Measurements from ENCODE around the gene FOXF1. TPM values are rescaled to one million over a fixed set of nuclear protein-coding genes. Genes with fewer than 3 reads are reported as not detected.

FOXF1 gene
- total and polyA plus RNA-seq, 2 donors from 2014 or later: 0.57 to 0.67 TPM

DNA sequence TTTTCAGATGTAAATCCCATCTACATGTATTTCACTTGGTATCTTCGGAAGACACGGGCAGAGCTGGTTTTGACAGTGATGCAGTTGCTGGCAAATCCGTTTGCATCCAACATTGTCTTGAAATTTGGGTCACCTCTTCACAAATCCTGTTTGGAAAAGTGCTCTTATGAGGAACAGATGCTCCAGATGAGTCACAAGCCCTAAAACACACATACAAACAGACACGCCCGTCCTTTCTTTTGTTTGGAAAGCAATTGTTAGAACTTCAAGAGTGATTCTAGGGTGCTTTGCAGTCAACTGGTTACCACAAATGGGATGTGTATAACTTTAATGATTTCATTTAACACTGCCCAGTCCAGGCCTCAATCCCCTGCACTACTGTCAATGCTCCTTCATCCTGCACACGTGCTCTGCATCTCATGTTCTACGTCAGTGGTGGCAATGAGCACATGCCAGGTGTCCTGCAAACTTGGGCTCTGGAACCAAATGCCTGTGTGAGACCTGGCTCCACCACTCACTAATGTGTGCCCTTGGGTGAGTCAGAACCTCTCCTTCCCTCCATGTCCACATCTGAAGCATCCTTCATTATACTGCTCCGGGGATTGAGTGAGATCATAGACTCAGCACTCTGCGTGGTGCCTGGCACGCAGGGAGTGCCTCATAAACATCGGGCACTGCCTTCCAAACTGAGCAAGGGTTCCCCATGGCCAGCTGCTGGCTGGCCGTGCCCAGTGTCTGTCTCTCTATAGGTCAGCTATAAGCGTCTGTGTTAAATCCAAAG, 19.3 kb upstream of the FOXF1 start:
- H3K27ac ChIP-seq (ENCODE audit: low read depth in 2 of 2, low read length in 2 of 2): no peak overlapping the region
- TF ChIP-seq, protein P1, sequence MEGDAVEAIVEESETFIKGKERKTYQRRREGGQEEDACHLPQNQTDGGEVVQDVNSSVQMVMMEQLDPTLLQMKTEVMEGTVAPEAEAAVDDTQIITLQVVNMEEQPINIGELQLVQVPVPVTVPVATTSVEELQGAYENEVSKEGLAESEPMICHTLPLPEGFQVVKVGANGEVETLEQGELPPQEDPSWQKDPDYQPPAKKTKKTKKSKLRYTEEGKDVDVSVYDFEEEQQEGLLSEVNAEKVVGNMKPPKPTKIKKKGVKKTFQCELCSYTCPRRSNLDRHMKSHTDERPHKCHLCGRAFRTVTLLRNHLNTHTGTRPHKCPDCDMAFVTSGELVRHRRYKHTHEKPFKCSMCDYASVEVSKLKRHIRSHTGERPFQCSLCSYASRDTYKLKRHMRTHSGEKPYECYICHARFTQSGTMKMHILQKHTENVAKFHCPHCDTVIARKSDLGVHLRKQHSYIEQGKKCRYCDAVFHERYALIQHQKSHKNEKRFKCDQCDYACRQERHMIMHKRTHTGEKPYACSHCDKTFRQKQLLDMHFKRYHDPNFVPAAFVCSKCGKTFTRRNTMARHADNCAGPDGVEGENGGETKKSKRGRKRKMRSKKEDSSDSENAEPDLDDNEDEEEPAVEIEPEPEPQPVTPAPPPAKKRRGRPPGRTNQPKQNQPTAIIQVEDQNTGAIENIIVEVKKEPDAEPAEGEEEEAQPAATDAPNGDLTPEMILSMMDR (IDR thresholded peaks at IDR 0.05; ENCODE audit: borderline replicate concordance, extremely low read depth, insufficient read depth): no peak
- no peak for FAIRE-seq
- no peak overlapping the region for H3K9ac ChIP-seq (ENCODE audit: low read length in 3 of 3)
- H3K36me3 ChIP-seq (ENCODE audit: control insufficient read depth in 2 of 3, insufficient read depth in 3 of 3, low read length in 3 of 3): no peaks in the 10 kb centered on the region
- no peaks in the 10 kb centered on the region for H3K4me1 ChIP-seq (ENCODE audit: control insufficient read depth in 2 of 3, insufficient read depth in 2 of 3, low read depth in 1 of 3, low read length in 3 of 3)
- peaks cover 61% of the 10 kb centered on the region for H3K27me3 ChIP-seq (ENCODE audit: control insufficient read depth, insufficient read depth, low read length)
- H3K9me3 ChIP-seq (ENCODE audit: control insufficient read depth in 2 of 3, insufficient read depth in 1 of 3, low read length in 3 of 3): no peaks in the 10 kb centered on the region
- intact Hi-C loops (cut with DNase I): no loop called here
- no peak for DNase-seq
- no peak overlapping the region for H3K4me3 ChIP-seq (ENCODE audit: low read length in 3 of 3)

DNA sequence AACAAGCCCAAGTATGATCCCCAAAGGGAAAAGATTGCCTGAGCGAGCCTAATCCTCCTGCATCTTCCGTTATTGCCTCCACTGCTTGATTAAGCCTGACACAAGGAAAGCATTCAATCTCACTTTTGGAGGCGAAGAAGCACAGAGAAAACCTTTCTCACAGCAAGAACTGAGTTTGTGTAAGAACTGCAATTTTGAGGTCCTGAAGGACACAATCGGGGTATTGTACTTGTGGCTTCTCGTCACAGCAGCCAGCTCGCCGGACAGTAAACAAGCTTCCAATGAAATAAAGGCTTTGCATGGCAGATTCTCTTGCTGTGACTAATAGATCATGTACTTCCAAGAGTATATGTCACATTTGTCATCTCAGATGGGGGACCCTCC, 18.7 kb upstream of the FOXF1 start:
- H3K9me3 ChIP-seq (ENCODE audit: control insufficient read depth in 2 of 3, insufficient read depth in 1 of 3, low read length in 3 of 3): no peaks in the 10 kb centered on the region
- intact Hi-C loops (cut with DNase I): no loop called here
- FAIRE-seq: no peak

DNA sequence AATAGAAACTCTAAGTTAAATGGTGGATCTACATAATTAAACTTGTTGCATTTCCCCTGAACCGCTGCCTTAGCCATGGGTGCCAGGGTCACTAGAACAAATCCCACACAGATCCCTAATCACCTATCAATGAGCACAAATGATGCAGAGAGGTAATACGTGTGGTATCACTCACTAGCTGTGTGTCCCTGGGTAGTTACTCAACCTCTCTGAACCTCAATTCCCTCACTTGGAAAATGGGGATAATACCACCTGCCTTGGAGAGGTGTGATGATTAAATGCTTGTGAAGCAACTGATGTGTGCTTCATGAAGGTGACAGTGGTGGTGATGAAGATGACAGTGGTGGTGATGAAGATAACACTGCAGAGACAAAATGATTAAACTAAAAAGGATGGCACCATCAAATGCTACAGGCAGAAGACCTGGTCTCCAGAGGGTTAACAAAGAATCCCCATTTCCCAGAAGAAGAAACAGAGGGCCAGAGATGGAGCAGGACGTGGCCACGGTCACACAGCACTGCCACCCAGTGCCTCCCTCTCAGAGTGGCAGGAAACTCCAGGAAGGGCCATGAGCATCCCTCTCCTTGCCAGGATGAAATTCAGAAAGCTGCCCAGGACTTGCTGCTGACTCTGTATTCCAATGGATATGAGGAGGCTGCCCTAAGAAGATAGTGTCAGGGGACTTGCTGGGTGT, 17.9 kb upstream of the FOXF1 start:
- intact Hi-C loops (cut with DNase I): no loop called here
- Histone ChIP-seq H3K9me3 (ENCODE audit: control insufficient read depth in 2 of 3, insufficient read depth in 1 of 3, low read length in 3 of 3) (no peaks in the 10 kb centered on the region), H3K27ac (ENCODE audit: low read depth in 2 of 2, low read length in 2 of 2) (no peak overlapping the region), H3K27me3 (ENCODE audit: control insufficient read depth, insufficient read depth, low read length) (peaks cover 68% of the 10 kb centered on the region), H3K9ac (ENCODE audit: low read length in 3 of 3) (no peak overlapping the region), H3K36me3 (ENCODE audit: control insufficient read depth in 2 of 3, insufficient read depth in 3 of 3, low read length in 3 of 3) (no peaks in the 10 kb centered on the region), H3K4me1 (ENCODE audit: control insufficient read depth in 2 of 3, insufficient read depth in 2 of 3, low read depth in 1 of 3, low read length in 3 of 3) (no peaks in the 10 kb centered on the region), H3K4me3 (ENCODE audit: low read length in 3 of 3) (no peak overlapping the region)
- FAIRE-seq (no peak), DNase-seq (no peak)
- TF ChIP-seq, protein P1 (IDR thresholded peaks at IDR 0.05; ENCODE audit: borderline replicate concordance, extremely low read depth, insufficient read depth): no peak

More for the DNA sequence above, 18.7 kb upstream of the FOXF1 start:
- H3K9ac ChIP-seq (ENCODE audit: low read length in 3 of 3): no peak overlapping the region
- H3K27me3 ChIP-seq (ENCODE audit: control insufficient read depth, insufficient read depth, low read length): peaks cover 67% of the 10 kb centered on the region
- no peaks in the 10 kb centered on the region for H3K36me3 ChIP-seq (ENCODE audit: control insufficient read depth in 2 of 3, insufficient read depth in 3 of 3, low read length in 3 of 3)
- H3K4me1 ChIP-seq (ENCODE audit: control insufficient read depth in 2 of 3, insufficient read depth in 2 of 3, low read depth in 1 of 3, low read length in 3 of 3): no peaks in the 10 kb centered on the region
- no peak overlapping the region for H3K4me3 ChIP-seq (ENCODE audit: low read length in 3 of 3)
- no peak overlapping the region for H3K27ac ChIP-seq (ENCODE audit: low read depth in 2 of 2, low read length in 2 of 2)
- TF ChIP-seq, protein P1 (IDR thresholded peaks at IDR 0.05; ENCODE audit: borderline replicate concordance, extremely low read depth, insufficient read depth): no peak
- DNase-seq: no peak

All from kidney (tissue), 14 donors.